ENCODE results near the gene SIK3. TPM values are rescaled to one million over a fixed set of nuclear protein-coding genes. Genes with fewer than 3 reads are reported as not detected.

Gene SIK3
- total RNA-seq, 1 experiment from 2014 or later: 33.3 TPM

GRCh38 chr11:116913000-116913399, 185.2 kb downstream of the SIK3 start:
- H3K4me3 Mint-ChIP-seq (ENCODE audit: unreplicated experiment): no peak overlapping the region
- no peaks in the 10 kb centered on the region for H3K9me3 Mint-ChIP-seq (ENCODE audit: unreplicated experiment)
- no peaks in the 10 kb centered on the region for H3K36me3 Mint-ChIP-seq (ENCODE audit: insufficient read depth, unreplicated experiment)
- CTCF ChIA-PET: interaction anchor here (0.6 to 1.3 kb wide), 3 partner anchors 11 to 39 kb away, joined by 3 to 4 read pairs (median 3); no protein-coding TSS in a partner anchor
- H3K27ac Mint-ChIP-seq (ENCODE audit: low read depth, unreplicated experiment): no peak overlapping the region
- no TSS peak for BruUV-seq (replicated peaks)
- TF ChIP-seq, protein P1, sequence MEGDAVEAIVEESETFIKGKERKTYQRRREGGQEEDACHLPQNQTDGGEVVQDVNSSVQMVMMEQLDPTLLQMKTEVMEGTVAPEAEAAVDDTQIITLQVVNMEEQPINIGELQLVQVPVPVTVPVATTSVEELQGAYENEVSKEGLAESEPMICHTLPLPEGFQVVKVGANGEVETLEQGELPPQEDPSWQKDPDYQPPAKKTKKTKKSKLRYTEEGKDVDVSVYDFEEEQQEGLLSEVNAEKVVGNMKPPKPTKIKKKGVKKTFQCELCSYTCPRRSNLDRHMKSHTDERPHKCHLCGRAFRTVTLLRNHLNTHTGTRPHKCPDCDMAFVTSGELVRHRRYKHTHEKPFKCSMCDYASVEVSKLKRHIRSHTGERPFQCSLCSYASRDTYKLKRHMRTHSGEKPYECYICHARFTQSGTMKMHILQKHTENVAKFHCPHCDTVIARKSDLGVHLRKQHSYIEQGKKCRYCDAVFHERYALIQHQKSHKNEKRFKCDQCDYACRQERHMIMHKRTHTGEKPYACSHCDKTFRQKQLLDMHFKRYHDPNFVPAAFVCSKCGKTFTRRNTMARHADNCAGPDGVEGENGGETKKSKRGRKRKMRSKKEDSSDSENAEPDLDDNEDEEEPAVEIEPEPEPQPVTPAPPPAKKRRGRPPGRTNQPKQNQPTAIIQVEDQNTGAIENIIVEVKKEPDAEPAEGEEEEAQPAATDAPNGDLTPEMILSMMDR (IDR thresholded peaks at IDR 0.05; ENCODE audit: unreplicated experiment): no peak
- peak; percentile 51 for DNase-seq (ENCODE audit: unreplicated experiment)
- POLR2A ChIA-PET: interaction anchor here (0.7 to 1.0 kb wide), 3 partner anchors 12 to 186 kb away, joined by 3 to 4 read pairs (median 3); partner anchors contain the start of gene SIK3
- intact Hi-C loops (cut with micrococcal nuclease): no loop called here
- H3K27me3 Mint-ChIP-seq (ENCODE audit: insufficient read depth, unreplicated experiment): no peaks in the 10 kb centered on the region
- H3K4me1 Mint-ChIP-seq (ENCODE audit: insufficient read depth, unreplicated experiment): peaks cover 16% of the 10 kb centered on the region

GRCh38 chr11:116911976-116912734, 186.1 kb downstream of the SIK3 start:
- ChIA-PET POLR2A (interaction anchor here (0.6 to 1.0 kb wide), 3 partner anchors 63 to 186 kb away, joined by 3 to 4 read pairs (median 3); partner anchors contain the start of gene SIK3), CTCF (interaction anchor here (0.6 to 1.3 kb wide), 4 partner anchors 10 to 270 kb away, joined by 3 to 8 read pairs (median 4); no protein-coding TSS in a partner anchor)
- no TSS peak for BruUV-seq (replicated peaks)
- H3K27me3 Mint-ChIP-seq (ENCODE audit: insufficient read depth, unreplicated experiment): no peaks in the 10 kb centered on the region
- TF ChIP-seq, protein P1 (IDR thresholded peaks at IDR 0.05; ENCODE audit: unreplicated experiment): no peak
- H3K9me3 Mint-ChIP-seq (ENCODE audit: unreplicated experiment): no peaks in the 10 kb centered on the region
- intact Hi-C loops (cut with micrococcal nuclease): no loop called here
- H3K27ac Mint-ChIP-seq (ENCODE audit: low read depth, unreplicated experiment): no peak overlapping the region
- H3K4me3 Mint-ChIP-seq (ENCODE audit: unreplicated experiment): no peak overlapping the region
- no peaks in the 10 kb centered on the region for H3K36me3 Mint-ChIP-seq (ENCODE audit: insufficient read depth, unreplicated experiment)
- no peak for DNase-seq (ENCODE audit: unreplicated experiment)
- peaks cover 16% of the 10 kb centered on the region for H3K4me1 Mint-ChIP-seq (ENCODE audit: insufficient read depth, unreplicated experiment)

GRCh38 chr11:116910847-116911246, 187.4 kb downstream of the SIK3 start:
- DNase-seq (ENCODE audit: unreplicated experiment): no peak
- CTCF ChIA-PET: interaction anchor here (0.6 kb wide), 2 partner anchors 83 to 195 kb away, joined by 3 read pairs; no protein-coding TSS in a partner anchor
- Mint-ChIP-seq H3K9me3 (ENCODE audit: unreplicated experiment) (no peaks in the 10 kb centered on the region), H3K4me3 (ENCODE audit: unreplicated experiment) (no peak overlapping the region), H3K27ac (ENCODE audit: low read depth, unreplicated experiment) (no peak overlapping the region), H3K36me3 (ENCODE audit: insufficient read depth, unreplicated experiment) (no peaks in the 10 kb centered on the region), H3K27me3 (ENCODE audit: insufficient read depth, unreplicated experiment) (no peaks in the 10 kb centered on the region), H3K4me1 (ENCODE audit: insufficient read depth, unreplicated experiment) (peaks cover 22% of the 10 kb centered on the region)
- BruUV-seq (replicated peaks): no TSS peak
- POLR2A ChIA-PET: no interaction called here
- TF ChIP-seq, protein P1 (IDR thresholded peaks at IDR 0.05; ENCODE audit: unreplicated experiment): no peak
- intact Hi-C loops (cut with micrococcal nuclease): no loop called here

GRCh38 chr11:116910378-116910777, 187.8 kb downstream of the SIK3 start:
- intact Hi-C loops (cut with micrococcal nuclease): no loop called here
- DNase-seq (ENCODE audit: unreplicated experiment): peak; percentile 4
- H3K4me1 Mint-ChIP-seq (ENCODE audit: insufficient read depth, unreplicated experiment): peaks cover 22% of the 10 kb centered on the region
- CTCF ChIA-PET: interaction anchor here (0.6 kb wide), 1 partner anchor 196 kb away, joined by 3 read pairs; no protein-coding TSS in a partner anchor
- no peak overlapping the region for H3K4me3 Mint-ChIP-seq (ENCODE audit: unreplicated experiment)
- H3K36me3 Mint-ChIP-seq (ENCODE audit: insufficient read depth, unreplicated experiment): no peaks in the 10 kb centered on the region
- no peaks in the 10 kb centered on the region for H3K27me3 Mint-ChIP-seq (ENCODE audit: insufficient read depth, unreplicated experiment)
- H3K27ac Mint-ChIP-seq (ENCODE audit: low read depth, unreplicated experiment): no peak overlapping the region
- H3K9me3 Mint-ChIP-seq (ENCODE audit: unreplicated experiment): no peaks in the 10 kb centered on the region
- TF ChIP-seq, protein P1 (IDR thresholded peaks at IDR 0.05; ENCODE audit: unreplicated experiment): no peak
- POLR2A ChIA-PET: interaction anchor here (1.0 kb wide), 1 partner anchor 37 kb away, joined by 3 read pairs; no protein-coding TSS in a partner anchor
- no TSS peak for BruUV-seq (replicated peaks)
